HG03378 (cell line): ENCODE results near the gene HSPG2.

ENCODE experiments used
- ATAC-seq: cut with Tn5 transposase; IDR thresholded peaks from one replicate; pipeline ENCODE4 v1.9.1; 2021; ENCODE audit warnings: mild to moderate bottlenecking, moderate library complexity; ENCODE audit not compliant: unreplicated experiment

Gene HSPG2

GRCh38 chr1:21867451-21867996 lies 69.6 kb downstream of the HSPG2 start:
- ATAC-seq = no peak

- no peak for ATAC-seq
Measured at GRCh38 chr1:21866707-21867043, 70.4 kb downstream of the HSPG2 start.

GRCh38 chr1:21865943-21866706 lies 71.0 kb downstream of the HSPG2 start:
- ATAC-seq = no peak

GRCh38 chr1:21865609-21865942 lies 71.5 kb downstream of the HSPG2 start:
- ATAC-seq = no peak

- no peak for ATAC-seq
Measured at GRCh38 chr1:21864730-21865129, 72.4 kb downstream of the HSPG2 start.

- ATAC-seq = no peak
Measured at GRCh38 chr1:21863981-21864380, 73.1 kb downstream of the HSPG2 start.

GRCh38 chr1:21861602-21862429 lies 75.3 kb downstream of the HSPG2 start:
- ATAC-seq = no peak

GRCh38 chr1:21860971-21861370 lies 76.1 kb downstream of the HSPG2 start:
- ATAC-seq = no peak

GRCh38 chr1:21859669-21860179 lies 77.4 kb downstream of the HSPG2 start:
- no peak for ATAC-seq

GRCh38 chr1:21857840-21858670 lies 79.1 kb downstream of the HSPG2 start:
- ATAC-seq = no peak

GRCh38 chr1:21857142-21857839 lies 79.8 kb downstream of the HSPG2 start:
- no peak for ATAC-seq

- no peak for ATAC-seq
Measured at GRCh38 chr1:21855257-21856096, 81.6 kb downstream of the HSPG2 start.

- ATAC-seq = no peak
Measured at GRCh38 chr1:21854751-21855131, 82.4 kb downstream of the HSPG2 start.

GRCh38 chr1:21854090-21854750 lies 82.9 kb downstream of the HSPG2 start:
- no peak for ATAC-seq

GRCh38 chr1:21853131-21853427 lies 84.0 kb downstream of the HSPG2 start:
- no peak for ATAC-seq

GRCh38 chr1:21852282-21853130 lies 84.6 kb downstream of the HSPG2 start:
- no peak for ATAC-seq

- ATAC-seq = no peak
Measured at GRCh38 chr1:21851430-21852250, 85.5 kb downstream of the HSPG2 start.
